Measurements from ENCODE around the gene DDIT4L.
"Not testable (repeated sequence)": the region's sequence is repeated elsewhere in the genome, so short reads cannot be mapped to it uniquely, and the experiment has no call there.

The DDIT4L gene

DNA sequence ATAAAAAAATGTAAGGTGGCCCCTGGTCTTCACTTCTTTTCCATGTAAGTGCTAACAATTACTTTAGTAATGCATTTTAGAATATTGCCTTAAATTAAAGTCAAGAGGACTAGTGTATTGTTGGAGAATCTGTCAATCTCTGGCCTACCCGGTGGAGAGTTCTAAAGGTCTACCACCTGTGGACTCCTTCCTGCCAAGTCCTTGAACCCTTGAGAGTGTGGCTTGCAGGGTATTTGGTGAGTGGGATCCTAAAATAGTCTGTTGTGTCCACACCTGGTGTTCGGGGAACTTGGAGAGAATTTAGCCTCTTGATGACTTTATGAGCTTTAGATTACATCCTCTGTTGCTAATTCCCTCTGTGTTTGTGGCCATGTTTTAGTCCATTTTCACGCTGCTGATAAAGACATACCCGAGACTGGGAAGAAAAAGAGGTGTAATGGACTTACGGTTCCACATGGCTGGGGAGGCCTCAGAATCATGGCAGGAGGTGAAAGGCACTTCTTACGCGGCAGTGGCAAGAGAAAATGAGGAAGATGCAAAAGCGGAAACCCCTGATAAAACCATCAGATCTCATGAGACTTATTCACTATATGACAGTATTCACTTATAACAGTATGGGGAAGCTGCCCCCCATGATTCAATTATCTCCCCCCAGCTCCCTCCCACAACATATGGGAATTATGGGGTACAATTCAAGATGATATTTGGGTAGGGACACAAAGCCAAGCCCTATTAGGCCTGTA is 23.8 kb downstream of the DDIT4L start:
- in situ Hi-C loops (cut with MboI; ENCODE audit: low sequenced_read_pairs) = no loop called here

DNA sequence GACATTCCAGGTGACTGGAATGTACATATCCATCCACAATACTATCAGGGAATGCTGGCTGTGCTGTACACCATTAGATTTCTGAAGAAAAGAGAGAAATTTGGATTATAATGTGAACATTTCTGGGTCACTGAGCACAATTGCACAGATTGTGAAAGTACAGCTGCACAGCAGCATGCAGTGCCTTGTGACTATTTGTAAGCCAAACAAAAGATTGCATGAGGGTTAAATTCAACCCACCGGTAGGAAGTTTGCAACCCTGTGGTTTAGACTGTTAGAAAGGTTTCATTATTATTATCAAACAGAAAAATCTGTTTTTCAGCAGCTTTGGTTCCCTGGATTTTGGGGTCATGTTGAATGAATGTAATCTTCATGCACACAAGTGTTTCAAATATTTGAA is 24.5 kb downstream of the DDIT4L start:
- in situ Hi-C loops (cut with MboI; ENCODE audit: low sequenced_read_pairs) = no loop called here

DNA sequence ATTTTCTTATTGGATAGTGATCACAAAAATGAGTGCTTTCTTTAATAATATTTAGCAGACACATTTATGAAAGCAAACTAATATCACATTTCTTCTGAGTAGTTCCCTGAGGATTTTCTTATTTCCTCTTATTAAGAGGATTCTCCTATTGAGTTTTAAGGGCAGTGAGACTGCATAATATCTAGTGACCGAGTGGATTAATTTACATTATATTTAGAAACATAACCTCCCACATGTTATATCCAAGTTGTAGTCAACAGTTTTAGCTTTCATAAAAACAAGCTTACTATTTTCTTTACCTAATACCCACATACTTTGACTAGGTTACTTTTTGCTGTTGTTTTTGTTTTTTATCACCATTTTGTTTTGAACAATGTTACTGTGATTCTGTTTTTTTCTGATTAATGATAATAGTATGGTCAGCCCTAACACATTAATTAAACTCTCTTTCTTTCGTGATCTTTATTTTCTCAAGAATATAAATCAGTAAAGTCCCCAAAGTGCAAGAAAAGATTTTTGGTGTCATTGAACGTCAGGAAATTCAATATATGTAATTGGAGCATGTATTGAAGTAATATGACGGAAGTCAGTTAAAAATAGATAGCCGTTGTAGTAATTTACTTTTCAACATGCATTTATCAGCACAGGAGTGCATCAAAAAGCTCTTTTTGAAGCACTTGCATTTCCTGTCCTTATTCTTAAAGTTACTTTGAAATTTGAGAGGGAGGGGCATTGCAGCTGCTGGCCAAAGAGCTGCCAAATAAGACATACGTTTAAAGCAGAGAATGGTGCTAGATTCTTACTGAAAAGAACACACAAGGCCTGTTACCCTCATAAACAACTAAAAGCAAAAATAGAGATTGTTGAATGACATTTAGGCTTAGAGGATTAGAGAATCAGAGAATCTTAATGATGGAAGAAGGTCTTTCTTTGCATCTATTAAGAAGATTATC is 25.2 kb downstream of the DDIT4L start:
- in situ Hi-C loops (cut with MboI; ENCODE audit: low sequenced_read_pairs) = no loop called here

DNA sequence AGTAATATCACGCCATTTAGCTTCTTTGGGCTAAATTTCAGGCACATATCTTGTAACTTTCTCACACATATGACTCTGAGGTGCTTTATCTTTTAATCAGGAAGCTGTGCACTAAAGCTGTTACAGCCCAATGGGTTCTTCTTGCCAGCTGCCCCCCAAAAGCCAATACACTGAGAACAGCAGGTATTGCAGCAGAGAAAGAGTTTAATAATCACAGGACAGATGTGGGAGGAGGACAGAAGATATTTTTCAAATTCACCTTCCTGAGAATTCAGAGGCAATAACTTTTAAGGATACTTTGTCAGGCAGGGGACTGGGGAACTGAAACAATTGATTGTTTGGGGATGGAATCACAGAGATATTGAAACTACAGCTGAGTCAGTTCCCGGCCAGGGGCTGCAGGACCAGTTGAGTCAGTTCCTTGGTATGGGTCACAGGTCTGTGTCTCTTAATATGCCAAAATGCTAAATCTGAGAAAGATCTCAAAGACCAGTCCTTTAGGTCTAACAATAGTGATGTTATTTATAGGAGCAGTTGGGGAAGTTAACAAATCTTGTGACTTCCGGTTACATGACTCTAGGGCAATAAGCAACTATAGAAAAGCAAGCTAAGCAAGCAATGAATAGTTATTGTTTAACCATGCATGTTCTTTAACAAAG is 28.1 kb downstream of the DDIT4L start:
- in situ Hi-C loops (cut with MboI; ENCODE audit: low sequenced_read_pairs) = no loop called here

DNA sequence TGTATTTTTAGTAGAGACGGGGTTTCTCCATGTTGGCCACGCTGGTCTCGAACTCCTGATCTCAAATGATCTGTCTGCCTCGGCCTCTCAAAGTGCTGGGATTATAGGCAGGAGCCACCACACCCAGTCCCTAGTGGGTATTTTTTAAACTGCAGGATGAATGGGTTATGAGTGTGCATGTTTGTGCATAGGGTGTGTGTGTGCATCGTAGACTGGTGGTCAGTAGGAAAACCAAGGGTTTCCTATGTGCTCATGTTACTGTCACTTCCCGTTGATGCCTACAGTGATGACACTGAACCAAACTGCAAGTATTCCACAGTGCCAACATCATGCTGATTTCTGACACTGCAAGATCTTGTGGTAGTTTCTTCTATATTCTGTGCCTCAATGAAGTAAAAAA is 41.1 kb downstream of the DDIT4L start:
- in situ Hi-C loops (cut with MboI; ENCODE audit: low sequenced_read_pairs) = no loop called here

DNA sequence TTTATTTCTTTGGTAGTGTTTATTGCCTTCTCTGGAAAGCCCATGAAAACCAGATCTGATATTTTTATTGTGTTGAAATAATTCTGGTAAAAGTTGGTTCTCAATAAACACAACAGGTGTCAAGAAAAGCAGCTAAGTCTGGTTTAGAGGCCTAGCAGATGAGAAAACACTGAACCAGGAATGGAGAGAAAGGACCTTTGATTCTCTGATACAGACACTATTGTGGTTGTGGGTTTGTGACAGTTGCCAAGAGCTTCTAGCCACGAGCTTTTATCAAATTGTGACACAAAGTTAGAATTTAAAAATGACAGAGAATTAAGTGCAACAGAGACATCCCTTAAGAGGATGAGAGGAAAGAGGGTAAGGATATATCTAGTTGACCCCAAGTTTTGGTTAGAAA is 42.6 kb downstream of the DDIT4L start:
- in situ Hi-C loops (cut with MboI; ENCODE audit: low sequenced_read_pairs) = no loop called here

DNA sequence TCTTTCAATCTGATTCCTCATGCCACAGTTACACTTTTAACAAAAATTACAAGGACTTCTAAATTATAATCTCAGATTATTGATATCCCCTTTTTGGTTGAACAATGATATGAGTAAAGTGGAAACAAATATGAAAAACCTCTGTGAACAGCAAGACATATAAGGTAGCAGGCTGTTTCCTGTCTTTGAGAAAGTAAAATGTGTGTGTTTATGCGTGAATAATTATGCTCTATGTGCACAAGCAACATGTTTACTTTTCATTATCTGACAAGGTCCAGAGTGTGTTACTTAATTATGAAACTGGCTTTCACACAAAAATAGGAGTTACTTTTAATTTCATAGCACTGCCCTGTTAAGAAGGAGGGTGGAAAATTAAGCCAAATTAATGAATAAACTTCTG is 43.1 kb downstream of the DDIT4L start:
- in situ Hi-C loops (cut with MboI; ENCODE audit: low sequenced_read_pairs) = no loop called here

DNA sequence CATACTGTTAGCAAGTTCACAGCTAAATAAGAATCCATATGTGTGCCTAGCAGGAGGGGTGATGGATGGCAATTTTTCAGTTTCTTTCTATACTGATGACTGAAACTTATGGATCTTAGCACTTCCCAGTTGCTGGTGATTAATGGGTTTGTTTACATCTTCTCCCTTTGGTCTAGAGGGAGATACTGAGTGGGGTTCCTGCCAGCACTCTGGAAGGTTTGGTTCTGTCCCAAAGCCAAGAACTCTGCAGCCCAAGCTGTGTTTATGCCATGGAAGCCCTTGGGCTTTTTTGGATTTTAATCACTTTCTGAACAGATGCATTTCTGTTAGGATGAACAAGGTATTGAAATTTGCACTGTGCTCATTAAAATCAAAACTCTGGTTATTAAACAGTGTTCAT is 43.5 kb downstream of the DDIT4L start:
- in situ Hi-C loops (cut with MboI; ENCODE audit: low sequenced_read_pairs) = no loop called here

DNA sequence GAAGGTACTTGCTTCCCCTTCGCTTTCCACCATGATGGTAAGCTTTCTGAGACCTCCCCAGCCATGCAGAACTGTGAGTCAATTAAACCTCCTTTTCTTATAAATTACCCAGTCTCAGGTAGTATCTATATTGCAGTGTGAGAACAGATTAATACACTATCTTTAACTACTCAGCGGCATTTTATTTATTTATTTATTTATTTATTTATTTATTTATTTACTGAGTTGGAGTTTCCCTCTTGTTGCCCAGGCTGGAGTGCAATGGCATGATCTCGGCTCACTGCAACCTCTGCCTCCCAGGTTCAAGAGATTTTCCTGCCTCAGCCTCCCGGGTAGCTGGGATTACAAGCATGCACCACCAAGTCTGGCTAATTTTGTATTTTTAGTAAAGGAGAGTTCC is 52.9 kb downstream of the DDIT4L start:
- in situ Hi-C loops (cut with MboI; ENCODE audit: low sequenced_read_pairs) = not testable (repeated sequence)
